ENCODE results near the gene ZNF324.
"Not testable (repeated sequence)": the region's sequence is repeated elsewhere in the genome, so short reads cannot be mapped to it uniquely, and the experiment has no call there.

Gene ZNF324

DNA sequence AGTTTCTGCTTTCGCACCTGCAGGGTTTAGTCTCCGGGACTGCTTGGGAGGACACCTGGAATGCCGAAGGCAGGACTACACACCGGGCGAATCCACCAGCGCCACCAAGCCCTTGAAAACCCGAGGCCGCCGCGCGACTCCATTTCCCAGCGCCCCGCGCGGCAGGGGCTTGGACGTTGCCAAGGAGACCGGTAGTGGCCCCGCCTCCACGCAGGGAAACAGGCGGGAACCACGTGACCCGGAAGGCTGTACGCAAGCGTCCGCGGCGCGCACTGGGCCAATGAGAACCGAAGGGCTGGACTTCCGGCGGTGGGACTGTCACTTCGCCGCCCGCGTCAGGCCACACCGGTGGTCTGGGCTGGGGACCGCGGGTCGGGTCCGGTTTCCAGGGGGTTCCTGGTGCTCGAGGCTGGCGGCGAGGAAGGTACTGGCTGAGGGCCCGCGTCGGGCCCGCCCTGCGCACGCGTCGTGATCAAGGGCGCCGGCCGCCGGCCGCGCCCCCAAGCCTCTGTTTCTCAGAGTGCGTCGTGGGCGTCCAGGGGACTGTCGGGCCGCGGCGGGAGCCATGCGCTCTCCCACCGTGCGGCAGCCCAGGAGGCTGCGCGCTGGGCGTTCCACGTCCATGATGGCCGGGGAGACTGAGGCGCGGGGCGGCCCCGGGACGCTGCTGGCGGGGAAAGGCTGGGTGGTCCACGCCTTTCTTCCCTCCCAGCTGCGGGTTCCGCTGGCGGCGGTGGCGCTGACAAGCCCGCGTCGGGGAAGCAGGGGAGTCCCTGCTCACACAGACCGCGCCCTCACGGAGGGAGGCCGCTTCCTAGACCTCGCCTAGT is at the start of gene ZNF324:
TSS of gene ZNF324 (plus strand) at position 321 of the 830 bp plus-strand sequence. CDS start 2,106 bp downstream, outside the sequence.
- peak; percentile 99 for DNase-seq (ENCODE audit: low spot score)

DNA sequence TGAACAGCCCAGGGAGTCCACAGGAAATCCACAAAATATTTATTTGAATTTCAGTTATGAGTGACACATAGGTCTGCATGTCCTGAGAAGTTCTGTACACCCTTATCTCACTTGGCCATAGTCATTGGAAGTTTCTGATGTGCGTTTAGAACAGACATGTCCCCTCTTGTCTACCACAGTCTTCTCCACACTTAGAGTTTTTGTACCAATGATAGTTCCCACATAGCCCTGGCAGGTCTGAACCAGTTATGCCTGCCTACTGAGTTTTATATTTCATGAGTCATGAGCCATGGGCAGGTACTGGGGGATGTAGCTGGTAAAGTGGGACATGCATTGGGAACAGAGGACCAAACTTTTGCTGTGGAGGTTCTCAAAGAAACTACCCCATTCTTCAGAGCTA is 38.3 kb upstream of the ZNF324 start:
- DNase-seq (ENCODE audit: low spot score): no peak

GRCh38 chr19:58429745-58430144 is 37.1 kb upstream of the ZNF324 start:
- DNase-seq (ENCODE audit: low spot score): no peak

DNA sequence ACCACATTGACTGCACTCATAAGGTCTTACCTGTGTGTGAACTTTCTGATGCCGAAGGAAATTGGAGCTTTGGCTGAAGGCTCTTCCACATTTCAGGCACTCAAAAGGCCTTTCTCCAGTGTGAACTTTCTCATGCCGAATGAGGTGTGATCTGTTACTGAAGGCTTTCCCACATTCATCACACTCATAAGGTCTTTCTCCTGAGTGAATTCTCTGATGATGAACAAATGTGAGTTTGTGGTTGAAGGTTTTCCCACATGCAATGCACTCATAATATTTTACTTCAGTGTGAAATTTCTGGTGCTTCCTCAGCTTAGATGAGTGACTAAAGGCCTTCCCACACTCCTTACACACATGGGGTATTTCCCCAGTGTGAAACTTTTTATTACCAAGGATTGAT is 32.7 kb upstream of the ZNF324 start:
- DNase-seq (ENCODE audit: low spot score): no peak

DNA sequence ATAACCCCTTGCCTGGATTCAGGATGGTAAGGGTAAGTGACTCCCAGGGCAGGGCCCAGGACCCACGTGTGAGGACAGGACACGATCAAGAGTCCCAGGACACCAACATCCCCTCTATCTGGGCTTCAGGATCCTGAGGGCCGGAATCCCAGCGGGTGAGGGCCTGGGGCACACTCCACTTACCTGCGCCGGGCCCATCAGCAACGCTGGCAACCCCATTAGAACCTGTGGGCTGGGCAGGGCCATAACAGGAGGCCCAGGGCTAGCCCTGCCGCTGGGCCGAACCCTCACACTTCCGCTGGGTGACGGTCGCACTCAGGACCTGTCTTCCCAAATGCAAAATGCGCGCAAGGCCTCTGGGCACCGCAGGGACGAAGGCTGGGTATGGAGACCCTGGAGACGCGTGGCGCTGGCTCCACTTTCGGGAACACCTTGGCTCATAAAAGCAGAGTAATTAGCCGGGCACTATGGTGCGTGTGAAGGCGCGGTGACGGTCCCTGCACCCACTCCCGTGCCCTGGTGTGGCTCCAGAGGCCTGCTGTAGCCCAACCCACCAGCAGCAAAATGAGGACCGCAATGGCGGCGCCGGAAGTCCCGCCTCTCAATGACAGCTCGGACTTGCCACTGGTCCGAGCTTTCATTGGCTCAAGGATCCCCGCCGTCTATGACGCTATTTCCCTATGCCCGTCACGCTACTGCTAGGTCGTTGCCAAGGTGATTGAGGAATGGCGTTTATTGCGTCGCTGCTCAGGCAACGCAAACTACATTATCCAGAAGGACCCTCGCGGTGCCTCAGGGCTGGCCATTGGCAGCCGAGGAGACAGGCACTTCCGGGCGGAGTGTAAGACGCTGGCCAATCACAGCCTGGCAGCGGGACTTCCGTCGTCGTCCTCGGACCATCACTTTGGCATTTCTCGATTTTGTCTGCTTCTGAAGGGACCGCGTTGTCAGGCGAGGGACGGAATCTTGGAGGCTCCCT is 27.0 kb upstream of the ZNF324 start, which contains the start of gene ZNF132:
TSS of gene ZNF132 (minus strand) at position 578 of the 979 bp plus-strand sequence. CDS start at position 246, 332 bp downstream.
- DNase-seq (ENCODE audit: low spot score): peak; percentile 99

DNA sequence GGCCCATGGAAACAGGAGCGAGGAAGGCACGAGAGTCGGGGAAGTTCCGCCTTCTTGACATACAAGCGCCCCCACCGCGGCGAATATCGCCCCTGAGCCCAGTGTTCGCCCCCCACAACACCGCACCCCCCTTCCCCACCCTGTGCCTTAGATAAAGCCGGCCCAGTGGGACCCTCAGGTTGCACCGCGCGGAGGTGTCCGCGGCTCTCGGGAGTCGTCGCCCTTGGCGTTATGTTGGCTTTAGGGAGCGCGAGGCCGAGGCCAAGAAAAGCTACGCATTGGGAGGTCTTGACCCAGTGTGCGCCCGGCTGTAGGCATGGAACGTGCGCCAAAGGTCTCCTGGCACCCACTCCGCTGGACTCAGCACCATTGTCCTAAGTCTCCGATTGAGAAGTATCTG is 26.3 kb upstream of the ZNF324 start:
- no peak for DNase-seq (ENCODE audit: low spot score)

DNA sequence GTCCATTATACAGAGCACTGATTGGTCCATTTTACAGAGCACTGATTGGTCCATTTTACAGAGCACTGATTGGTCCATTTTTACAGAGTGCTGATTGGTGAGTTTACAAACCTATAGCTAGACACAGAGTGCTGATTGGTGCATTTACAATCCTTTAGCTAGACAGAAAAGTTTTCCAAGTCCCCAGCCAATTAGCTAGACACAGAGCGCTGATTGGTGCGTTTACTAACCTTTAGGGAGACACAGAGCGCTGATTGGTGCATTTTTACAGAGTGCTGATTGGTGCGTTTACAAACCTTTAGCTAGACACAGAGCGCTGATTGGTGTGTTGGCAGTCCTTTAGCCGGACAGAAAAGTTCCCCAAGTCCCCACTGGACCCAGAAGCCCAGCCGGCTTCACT is 23.9 kb upstream of the ZNF324 start:
- DNase-seq (ENCODE audit: low spot score): not testable (repeated sequence)

- DNase-seq (ENCODE audit: low spot score): not testable (repeated sequence)
Measured at GRCh38 chr19:58448860-58449259, 18.0 kb upstream of the ZNF324 start.

DNA sequence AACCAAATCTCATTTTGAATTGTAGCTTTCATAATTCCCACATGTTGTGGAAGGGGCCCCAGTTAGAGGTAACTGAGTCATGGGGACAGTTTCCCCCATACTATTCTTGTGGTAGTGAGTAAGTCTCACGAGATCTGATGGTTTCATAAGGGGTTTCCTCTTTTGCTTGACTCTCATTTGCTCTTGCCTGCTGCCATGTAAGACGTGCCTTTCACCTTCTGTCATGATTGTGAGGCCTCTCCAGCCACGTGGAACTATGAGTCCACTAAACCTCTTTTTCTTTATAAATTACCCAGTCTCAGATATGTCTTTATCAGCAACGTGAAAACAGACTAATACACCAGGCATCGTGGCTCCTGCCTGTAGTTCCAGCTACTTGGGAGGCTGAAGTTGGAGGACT is 16.9 kb upstream of the ZNF324 start:
- not testable (repeated sequence) for DNase-seq (ENCODE audit: low spot score)

GRCh38 chr19:58450856-58451357 is 16.0 kb upstream of the ZNF324 start:
- no peak for DNase-seq (ENCODE audit: low spot score)

DNA sequence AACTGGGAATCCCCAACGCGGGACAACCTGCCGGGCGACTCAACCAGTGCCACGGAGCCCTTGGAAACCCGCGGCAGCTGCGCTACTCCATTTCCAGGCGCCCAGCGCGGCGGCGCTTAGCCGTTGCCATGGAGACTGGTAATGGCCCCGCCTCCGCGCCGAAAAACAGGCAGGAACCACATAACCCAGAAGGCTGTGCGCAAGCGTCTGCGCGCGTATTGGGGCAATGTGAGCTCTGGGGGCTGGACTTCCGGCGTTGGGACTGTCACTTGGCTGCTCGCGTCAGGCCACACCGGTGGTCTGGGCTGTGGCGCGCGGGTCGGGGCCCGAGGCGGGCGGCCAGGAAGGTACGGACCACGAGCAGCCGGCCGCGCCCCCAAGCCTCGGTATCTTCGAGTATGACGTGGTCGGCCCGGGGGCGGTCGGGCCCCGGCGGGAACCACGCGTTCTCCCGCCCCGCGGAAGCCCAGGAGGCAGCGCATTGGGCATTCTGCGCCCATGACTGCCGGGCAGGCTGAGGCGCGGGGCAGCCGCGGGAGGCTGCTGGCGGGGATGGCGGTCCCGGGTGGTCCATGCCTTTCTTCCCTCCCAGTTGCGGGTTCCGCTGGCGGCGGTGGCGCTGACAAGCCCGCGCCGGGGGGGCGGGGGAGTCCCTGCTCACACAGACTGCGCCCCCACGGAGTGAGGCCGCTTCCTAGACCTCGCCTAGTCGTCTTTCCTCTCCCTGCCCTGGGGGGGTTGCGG is 15.3 kb upstream of the ZNF324 start, which contains the start of gene ZNF324B:
TSS of gene ZNF324B (plus strand) at position 265 of the 744 bp plus-strand sequence. CDS start 2,080 bp downstream, outside the sequence.
- peak; percentile 97 for DNase-seq (ENCODE audit: low spot score)

- DNase-seq (ENCODE audit: low spot score): no peak
Measured at GRCh38 chr19:58453743-58454142, 13.1 kb upstream of the ZNF324 start.

DNA sequence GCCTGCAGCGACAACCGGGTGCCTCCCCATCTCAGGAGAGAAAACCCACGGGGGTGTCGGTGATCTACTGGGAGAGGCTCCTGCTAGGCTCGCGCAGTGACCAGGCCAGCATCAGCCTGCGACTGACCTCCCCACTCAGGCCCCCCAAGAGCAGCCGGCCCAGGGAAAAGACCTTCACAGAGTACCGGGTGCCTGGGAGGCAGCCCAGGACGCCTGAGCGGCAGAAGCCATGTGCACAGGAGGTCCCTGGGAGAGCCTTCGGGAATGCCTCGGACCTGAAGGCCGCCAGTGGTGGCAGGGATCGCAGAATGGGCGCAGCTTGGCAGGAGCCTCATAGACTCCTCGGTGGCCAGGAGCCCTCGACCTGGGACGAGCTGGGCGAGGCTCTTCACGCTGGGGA is 11.6 kb upstream of the ZNF324 start:
- DNase-seq (ENCODE audit: low spot score): no peak

GRCh38 chr19:58456111-58456510 is 10.8 kb upstream of the ZNF324 start:
- no peak for DNase-seq (ENCODE audit: low spot score)

- no peak for DNase-seq (ENCODE audit: low spot score)
Measured at GRCh38 chr19:58460039-58460438, 6.8 kb upstream of the ZNF324 start.

- DNase-seq (ENCODE audit: low spot score): no peak
Measured at GRCh38 chr19:58466089-58466759, 656 bp upstream of the ZNF324 start.

DNA sequence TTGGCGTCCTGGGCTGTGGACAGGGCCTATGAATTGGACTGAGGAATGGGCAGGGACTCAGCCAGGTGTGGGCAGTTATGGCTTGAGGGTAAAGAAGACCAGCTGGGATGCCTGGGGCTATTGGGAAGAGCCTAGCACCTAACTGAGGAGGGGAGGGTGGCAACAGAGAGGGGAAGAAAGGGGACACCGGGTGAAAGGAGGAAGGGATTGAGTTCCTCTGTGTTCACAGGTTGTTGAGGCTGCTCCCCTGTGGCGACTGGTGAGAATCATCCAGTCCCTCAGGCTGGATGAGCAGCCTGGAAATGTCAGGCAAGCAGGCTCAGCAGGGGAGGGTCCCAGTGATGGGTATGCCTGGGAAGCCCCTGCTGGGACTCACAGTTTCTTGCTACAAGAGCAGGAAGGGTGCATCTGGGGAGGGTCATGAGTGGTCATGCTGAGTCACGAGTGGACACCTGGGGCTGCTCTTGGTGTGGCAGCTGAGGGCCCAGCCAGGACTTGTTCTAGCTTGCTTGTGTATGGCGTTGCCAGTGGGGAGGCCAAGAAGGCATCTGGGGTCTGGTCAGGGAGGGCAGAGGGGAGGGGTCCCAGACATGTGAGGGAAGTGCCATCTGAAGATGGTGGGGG is 1.4 kb downstream of the ZNF324 start:
- DNase-seq (ENCODE audit: low spot score): no peak

- no peak for DNase-seq (ENCODE audit: low spot score)
Measured at GRCh38 chr19:58469241-58470013, 2.5 kb downstream of the ZNF324 start.

DNA sequence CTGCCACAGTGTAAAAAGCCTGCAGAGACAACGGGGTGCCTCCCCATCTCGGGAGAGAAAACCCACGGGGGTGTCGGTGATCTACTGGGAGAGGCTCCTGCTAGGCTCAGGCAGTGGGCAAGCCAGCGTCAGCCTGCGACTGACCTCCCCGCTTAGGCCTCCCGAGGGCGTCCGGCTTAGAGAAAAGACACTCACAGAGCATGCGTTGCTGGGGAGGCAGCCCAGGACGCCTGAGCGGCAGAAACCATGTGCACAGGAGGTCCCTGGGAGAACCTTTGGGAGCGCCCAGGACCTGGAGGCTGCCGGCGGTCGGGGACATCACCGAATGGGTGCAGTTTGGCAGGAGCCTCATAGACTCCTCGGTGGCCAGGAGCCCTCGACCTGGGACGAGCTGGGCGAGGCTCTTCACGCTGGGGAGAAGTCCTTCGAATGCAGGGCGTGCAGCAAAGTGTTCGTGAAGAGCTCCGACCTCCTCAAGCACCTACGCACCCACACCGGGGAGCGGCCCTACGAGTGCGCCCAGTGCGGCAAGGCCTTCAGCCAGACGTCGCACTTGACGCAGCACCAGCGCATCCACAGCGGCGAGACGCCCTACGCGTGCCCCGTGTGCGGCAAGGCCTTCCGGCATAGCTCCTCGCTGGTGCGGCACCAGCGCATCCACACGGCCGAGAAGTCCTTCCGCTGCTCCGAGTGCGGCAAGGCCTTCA is 4.1 kb downstream of the ZNF324 start:
- not testable (repeated sequence) for DNase-seq (ENCODE audit: low spot score)

Data from hepatic stellate cell (primary cell).